ENCODE results near the gene TTC38. TPM values are rescaled to one million over a fixed set of nuclear protein-coding genes. Genes with fewer than 3 reads are reported as not detected.

TTC38 gene
- total RNA-seq, 2 donors from 2014 or later = 22.6 to 41.7 TPM

DNA sequence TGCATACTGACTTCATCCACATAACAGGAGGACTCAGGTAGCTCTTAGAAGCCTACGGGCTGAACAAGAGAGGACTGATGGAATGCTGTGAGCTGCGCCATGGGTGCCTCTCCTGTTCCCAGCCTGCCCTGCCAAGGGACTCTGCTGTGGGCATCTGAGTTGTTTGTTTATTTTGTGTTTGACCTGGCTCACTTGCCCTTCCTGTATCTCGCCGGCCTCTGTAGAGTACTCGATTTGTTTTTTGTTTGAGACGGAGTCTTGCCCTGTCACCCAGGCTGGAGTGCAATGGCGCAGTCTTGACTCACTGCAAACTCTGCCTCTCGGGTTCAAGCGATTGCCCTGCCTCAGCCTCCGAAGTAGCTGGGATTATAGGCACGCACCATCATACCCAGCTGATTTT lies 1.8 kb downstream of the TTC38 start:
- H3K36me3 ChIP-seq = peaks cover 27% of the 10 kb centered on the region
- no peaks in the 10 kb centered on the region for H3K9me3 ChIP-seq
- H3K27ac ChIP-seq = peak overlapping the region; percentile 48 to 90
- no peaks in the 10 kb centered on the region for H3K27me3 ChIP-seq
- no peak overlapping the region for H3K4me3 ChIP-seq
- peaks cover 0 to 31% of the 10 kb centered on the region in 2 donors for H3K4me1 ChIP-seq
- TF ChIP-seq CTCF (IDR thresholded peaks at IDR 0.05) = no peak
- no peak for DNase-seq (ENCODE audit: low spot score)

GRCh38 chr22:46272196-46272595 lies 4.4 kb downstream of the TTC38 start:
- peaks cover 51% of the 10 kb centered on the region for H3K36me3 ChIP-seq
- H3K27ac ChIP-seq = no peak overlapping the region
- no peaks in the 10 kb centered on the region for H3K27me3 ChIP-seq
- DNase-seq (ENCODE audit: low spot score) = no peak
- H3K4me3 ChIP-seq = no peak overlapping the region
- TF ChIP-seq CTCF (IDR thresholded peaks at IDR 0.05) = no peak
- H3K4me1 ChIP-seq = peaks cover 0 to 24% of the 10 kb centered on the region in 2 donors
- no peaks in the 10 kb centered on the region for H3K9me3 ChIP-seq

DNA sequence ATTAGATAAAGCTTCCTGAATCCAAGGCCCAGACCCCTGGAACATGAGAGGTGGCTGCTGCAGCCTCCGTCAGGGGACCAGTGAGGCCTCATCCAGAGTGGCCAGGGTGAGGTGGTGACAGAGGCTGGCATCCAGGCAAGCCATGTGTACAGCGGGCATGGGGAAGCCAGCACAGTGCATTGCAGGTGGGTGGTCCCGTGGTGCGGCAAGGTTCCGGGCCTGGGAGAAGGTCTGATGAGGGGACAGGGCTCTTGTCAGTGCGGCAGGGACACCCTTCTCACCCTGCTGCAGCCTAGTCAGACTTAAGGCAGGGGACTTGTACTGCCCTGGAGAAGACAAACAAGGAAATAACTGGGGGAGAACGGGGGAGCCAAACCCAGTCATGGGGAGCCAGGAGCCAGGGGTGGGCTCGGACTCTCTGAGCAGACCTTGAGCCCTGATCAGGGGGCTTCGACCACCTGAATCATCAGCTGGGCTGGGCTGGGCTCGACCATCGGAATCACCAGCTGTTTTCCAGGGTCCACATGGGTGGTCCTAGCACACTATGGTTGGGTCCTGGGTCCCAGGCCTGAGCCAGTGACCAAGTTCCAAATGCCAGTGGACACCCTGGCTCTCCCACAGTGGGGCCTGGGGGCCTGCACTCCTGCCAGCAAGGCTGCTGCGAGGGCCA lies 5.1 kb downstream of the TTC38 start:
- Histone ChIP-seq H3K36me3 (peaks cover 57% of the 10 kb centered on the region), H3K27me3 (no peaks in the 10 kb centered on the region), H3K4me3 (no peak overlapping the region), H3K27ac (peak overlapping the region in 1 of 2 donors; percentile 59), H3K9me3 (no peaks in the 10 kb centered on the region), H3K4me1 (peaks cover 0 to 22% of the 10 kb centered on the region in 2 donors)
- DNase-seq (ENCODE audit: low spot score) = no peak
- no peak for TF ChIP-seq CTCF (IDR thresholded peaks at IDR 0.05)

GRCh38 chr22:46273432-46274148 lies 5.8 kb downstream of the TTC38 start:
- TF ChIP-seq CTCF (IDR thresholded peaks at IDR 0.05) = no peak
- Histone ChIP-seq H3K4me3 (no peak overlapping the region), H3K36me3 (peaks cover 64% of the 10 kb centered on the region), H3K4me1 (peaks cover 0 to 17% of the 10 kb centered on the region in 2 donors), H3K9me3 (no peaks in the 10 kb centered on the region), H3K27ac (peak overlapping the region in 1 of 2 donors; percentile 59), H3K27me3 (no peaks in the 10 kb centered on the region)
- DNase-seq (ENCODE audit: low spot score) = no peak

- Histone ChIP-seq H3K27ac (no peak overlapping the region), H3K4me3 (no peak overlapping the region), H3K36me3 (peaks cover 72% of the 10 kb centered on the region), H3K9me3 (no peaks in the 10 kb centered on the region), H3K4me1 (peaks cover 0 to 9% of the 10 kb centered on the region in 2 donors), H3K27me3 (no peaks in the 10 kb centered on the region)
- TF ChIP-seq CTCF (IDR thresholded peaks at IDR 0.05) = no peak
- DNase-seq (ENCODE audit: low spot score) = no peak
Measured at GRCh38 chr22:46274381-46274780, 6.6 kb downstream of the TTC38 start.

All from right atrium auricular region (tissue), 2 donors.